HL-60 (cell line): Measurements from ENCODE around the gene SUSD2.

Source experiments
- DNase-seq, 2 experiments: peaks; one replicate each; pipeline ENCODE4 v3.0.0-alpha.2; 2010 to 2020; ENCODE audit warnings: low read depth in 1 of 2, low spot score in 1 of 2
- H3K27ac ChIP-seq: fragments of 250-450 bp; sonication (Bioruptor Pico); replicated peaks from 2 replicates; pipeline ENCODE4 v1.5.1; 2020; ENCODE audit warnings: mild to moderate bottlenecking, moderate library complexity
- H3K27me3 ChIP-seq: fragments of 250-450 bp; sonication (Bioruptor Pico); 2 replicates; pipeline ENCODE4 v1.5.1; 2021; ENCODE audit warnings: mild to moderate bottlenecking, moderate library complexity; ENCODE audit not compliant: insufficient read depth, poor library complexity, severe bottlenecking
- H3K4me3 ChIP-seq: replicated peaks from 2 replicates; pipeline ENCODE4 v1.5.1; 2011; ENCODE audit warnings: mild to moderate bottlenecking, control low read depth, low read length; ENCODE audit not compliant: insufficient read depth
- CTCF ChIP-seq: IDR thresholded peaks from one replicate; pipeline ENCODE4 v1.5.1; 2011; ENCODE audit warnings: low read length, control low read depth, inconsistent platforms; ENCODE audit not compliant: insufficient read depth
- GABPA ChIP-seq: IDR thresholded peaks from 2 replicates; pipeline ENCODE4 v1.6.1; 2012; ENCODE audit warnings: low read depth
- POLR2AphosphoS5 ChIP-seq: IDR thresholded peaks from 2 replicates; pipeline ENCODE4 v1.6.1; 2012; ENCODE audit warnings: low read depth
- REST ChIP-seq: IDR thresholded peaks from 2 replicates; pipeline ENCODE4 v1.6.1; 2012; ENCODE audit warnings: low read depth; ENCODE audit not compliant: insufficient replicate concordance
- SPI1 ChIP-seq: IDR thresholded peaks from 2 replicates; pipeline ENCODE4 v1.6.1; 2012; ENCODE audit warnings: low read depth, mild to moderate bottlenecking, borderline replicate concordance

SUSD2 gene

GRCh38 chr22:24186892-24187670, 5.8 kb downstream of the SUSD2 start:
- DNase-seq: no peak
- no peaks in the 10 kb centered on the region for H3K27me3 ChIP-seq
- H3K4me3 ChIP-seq: no peak overlapping the region
- H3K27ac ChIP-seq: no peak overlapping the region
- TF ChIP-seq POLR2AphosphoS5 (no peak), REST (no peak), SPI1 (no peak), CTCF (no peak), GABPA (no peak)

- no peak for DNase-seq
- H3K4me3 ChIP-seq: no peak overlapping the region
- H3K27me3 ChIP-seq: no peaks in the 10 kb centered on the region
- no peak overlapping the region for H3K27ac ChIP-seq
- no peak for TF ChIP-seq POLR2AphosphoS5
Observed at GRCh38 chr22:24187731-24188644, 6.7 kb downstream of the SUSD2 start.

- no peak for TF ChIP-seq SPI1
- Histone ChIP-seq H3K4me3 (no peak overlapping the region), H3K27me3 (no peaks in the 10 kb centered on the region), H3K27ac (no peak overlapping the region)
- no peak for DNase-seq
Observed at GRCh38 chr22:24188705-24189248, 7.5 kb downstream of the SUSD2 start.

GRCh38 chr22:24189249-24190158, 8.2 kb downstream of the SUSD2 start:
- Histone ChIP-seq H3K27ac (no peak overlapping the region), H3K27me3 (no peaks in the 10 kb centered on the region), H3K4me3 (no peak overlapping the region)
- DNase-seq: peak in 1 of 2 experiments; percentile 63
- TF ChIP-seq REST (no peak), SPI1 (no peak), POLR2AphosphoS5 (no peak), GABPA (no peak), CTCF (peak; percentile 92)
